HCT116 (cell line): Measurements from ENCODE around the gene CHTF18. TPM values are rescaled to one million over a fixed set of nuclear protein-coding genes. Genes with fewer than 3 reads are reported as not detected.
A peak's percentile ranks its signal among the peaks of the same experiment; 100 is the strongest.

Experiments used
- ATAC-seq: fragments of 200-7000 bp; cut with Tn5 transposase; 2 replicates; pipeline ENCODE4 v1.9.1; 2020; ENCODE audit warnings: mild to moderate bottlenecking, moderate library complexity
- BruUV-seq: library from RNA; stranded (reverse); fragments of 400-500 nt; replicated peaks from 2 replicates; lab custom pipeline; 2021; lab: Mats Ljungman, UMichigan
- CTCF ChIA-PET: fragments of 300-600 bp; sonication (Branson Sonifier 250); formaldehyde crosslinking; loops from one replicate; lab custom pipeline; 2021; ENCODE audit warnings: antibody characterized with exemption; lab: Charles Lee
- POLR2A ChIA-PET: fragments of 300-600, 350-600 bp; sonication (Branson Sonifier 250); formaldehyde crosslinking; loops from one replicate; lab custom pipeline; 2021; ENCODE audit warnings: antibody characterized with exemption; lab: Charles Lee
- RAD21 ChIA-PET, 2 experiments: fragments of 300-600 bp; sonication (Branson Sonifier 250); formaldehyde crosslinking; loops; one replicate each; lab custom pipeline; 2023; ENCODE audit warnings: low total read pairs in 2 of 2; ENCODE audit not compliant: uncharacterized antibody in 2 of 2, unreplicated experiment in 2 of 2, low non-redundant PET in 1 of 2; lab: Charles Lee
- DNase-seq: peaks from one replicate; pipeline ENCODE4 v3.0.0-alpha.2; 2010; ENCODE audit warnings: low read depth, low spot score
- H2AFZ ChIP-seq: fragments of 200-600 bp; shearing (Covaris generic), sonication (generic); 2 replicates; pipeline ENCODE4 v1.6.1; 2017; ENCODE audit warnings: low read depth, mixed run types, mixed read lengths, antibody characterized with exemption, low read length; ENCODE audit not compliant: poor library complexity, severe bottlenecking
- H3K27ac ChIP-seq: 2 replicates; pipeline ENCODE4 v1.5.1; 2012; ENCODE audit warnings: low read depth, low read length
- H3K27me3 ChIP-seq: fragments of 200-600 bp; sonication (generic); 2 replicates; pipeline ENCODE4 v1.6.1; 2016; ENCODE audit warnings: mixed run types, low read length, mixed read lengths; ENCODE audit not compliant: insufficient read depth
- H3K36me3 ChIP-seq, 2 experiments: fragments of 200-500 bp in 1 of 2; fragments of 200-600 bp in 1 of 2; sonication (Bioruptor generic) in 1 of 2; sonication (generic) in 1 of 2; 2 replicates each; pipeline versions ENCODE4 v1.5.1 to v1.6.1; 2014 to 2016; ENCODE audit warnings: low read length in 2 of 2, inconsistent platforms in 1 of 2, mixed read lengths in 1 of 2, mixed run types in 1 of 2; ENCODE audit not compliant: insufficient read depth in 2 of 2, control insufficient read depth in 1 of 2
- H3K4me1 ChIP-seq, 2 experiments: fragments of 200-600 bp in 1 of 2; sonication (generic) in 1 of 2; 2 replicates each; pipeline versions ENCODE4 v1.5.1 to v1.6.1; 2012 to 2017; ENCODE audit warnings: low read length in 2 of 2, inconsistent platforms in 1 of 2, mild to moderate bottlenecking in 1 of 2, mixed read lengths in 1 of 2, mixed run types in 1 of 2, moderate library complexity in 1 of 2; ENCODE audit not compliant: insufficient read depth in 2 of 2, control insufficient read depth in 1 of 2
- H3K4me2 ChIP-seq: fragments of 200-600 bp; sonication (generic); 2 replicates; pipeline ENCODE4 v1.6.1; 2017; ENCODE audit warnings: mixed run types, low read length, mixed read lengths
- H3K4me3 ChIP-seq, 2 experiments: fragments of 200-600 bp in 1 of 2; sonication (generic) in 1 of 2; replicated peaks in 1 of 2; 2 replicates each; pipeline ENCODE4 v1.5.1; 2011 to 2016; ENCODE audit warnings: low read length in 2 of 2, control low read depth in 1 of 2, low read depth in 1 of 2, mild to moderate bottlenecking in 1 of 2, mixed read lengths in 1 of 2, mixed run types in 1 of 2
- H3K79me2 ChIP-seq: fragments of 200-600 bp; sonication (generic); 2 replicates; pipeline ENCODE4 v1.6.1; 2017; ENCODE audit warnings: mild to moderate bottlenecking, mixed run types, low read length, moderate library complexity, mixed read lengths; ENCODE audit not compliant: insufficient read depth
- H3K9ac ChIP-seq: fragments of 200-600 bp; sonication (generic); 2 replicates; pipeline ENCODE4 v1.6.1; 2016; ENCODE audit warnings: low read length, mixed read lengths
- H3K9me2 ChIP-seq: fragments of 200-600 bp; sonication (generic), shearing (Covaris generic); 2 replicates; pipeline ENCODE4 v1.6.1; 2017; ENCODE audit warnings: mixed run types, mild to moderate bottlenecking, moderate library complexity; ENCODE audit not compliant: insufficient read depth
- H3K9me3 ChIP-seq, 2 experiments: fragments of 200-500 bp in 1 of 2; fragments of 200-600 bp in 1 of 2; sonication (Bioruptor generic) in 1 of 2; sonication (generic) in 1 of 2; 2 replicates each; pipeline ENCODE4 v1.6.1; 2014 to 2017; ENCODE audit warnings: low read length in 2 of 2, mixed read lengths in 2 of 2, inconsistent platforms in 1 of 2, low read depth in 1 of 2, mild to moderate bottlenecking in 1 of 2, mixed run types in 1 of 2, moderate library complexity in 1 of 2; ENCODE audit not compliant: control insufficient read depth in 1 of 2, insufficient read depth in 1 of 2
- H4K20me1 ChIP-seq: fragments of 200-600 bp; sonication (generic), shearing (Covaris generic); 2 replicates; pipeline ENCODE4 v1.6.1; 2017; ENCODE audit warnings: mixed run types, mild to moderate bottlenecking, moderate library complexity; ENCODE audit not compliant: insufficient read depth
- EGR1 ChIP-seq: IDR thresholded peaks from 2 replicates; pipeline ENCODE4 v1.6.1; 2012; ENCODE audit warnings: low read depth
- EZH2phosphoT487 ChIP-seq: fragments of 200-600 bp; IDR thresholded peaks from 2 replicates; pipeline ENCODE4 v1.6.1; 2018; ENCODE audit warnings: antibody characterized with exemption, borderline replicate concordance
- FOSL1 ChIP-seq: IDR thresholded peaks from 2 replicates; pipeline ENCODE4 v1.6.1; 2012; ENCODE audit warnings: low read depth
- SP1 ChIP-seq: IDR thresholded peaks from 2 replicates; pipeline ENCODE4 v1.6.1; 2012; ENCODE audit warnings: low read depth
- TCF7L2 ChIP-seq: IDR thresholded peaks from 2 replicates; pipeline ENCODE4 v1.7.0; 2011; ENCODE audit warnings: borderline replicate concordance, inconsistent platforms; ENCODE audit not compliant: insufficient read depth, insufficient read length; ENCODE audit errors: extremely low read depth
- YY1 ChIP-seq: IDR thresholded peaks from 2 replicates; pipeline ENCODE4 v1.6.1; 2011; ENCODE audit warnings: low read length, low read depth, moderate library complexity, mild to moderate bottlenecking; ENCODE audit not compliant: insufficient replicate concordance; ENCODE audit errors: extremely low read depth
- ZFX ChIP-seq: fragments of 450-650 bp; IDR thresholded peaks from 2 replicates; pipeline ENCODE4 v1.6.1; 2017
- ZNF274 ChIP-seq: fragments of 200-500 bp; sonication (Bioruptor generic); IDR thresholded peaks from 2 replicates; pipeline ENCODE4 v1.6.1; 2014; ENCODE audit warnings: mild to moderate bottlenecking, low read depth, low read length, inconsistent platforms
- intact Hi-C: fragments of 100-400 bp; cut with micrococcal nuclease; formaldehyde crosslinking; loops from 2 replicates; pipeline ENCODE4 v1.10.0; 2022
- total RNA-seq: library from RNA; stranded (reverse); gene quantifications from one replicate; pipeline ENCODE4 v1.2.1, GENCODE V29; 2021; ENCODE audit not compliant: unreplicated experiment
- TF ChIP-seq, protein P1 (sequence below): IDR thresholded peaks from 2 replicates; pipeline ENCODE4 v1.6.1; 2012
- TF ChIP-seq, protein P2 (sequence below): IDR thresholded peaks from 2 replicates; pipeline ENCODE4 v1.6.1; 2012; ENCODE audit warnings: low read depth

The CHTF18 gene
- total RNA-seq, 1 experiment from 2014 or later: 145 TPM

DNA sequence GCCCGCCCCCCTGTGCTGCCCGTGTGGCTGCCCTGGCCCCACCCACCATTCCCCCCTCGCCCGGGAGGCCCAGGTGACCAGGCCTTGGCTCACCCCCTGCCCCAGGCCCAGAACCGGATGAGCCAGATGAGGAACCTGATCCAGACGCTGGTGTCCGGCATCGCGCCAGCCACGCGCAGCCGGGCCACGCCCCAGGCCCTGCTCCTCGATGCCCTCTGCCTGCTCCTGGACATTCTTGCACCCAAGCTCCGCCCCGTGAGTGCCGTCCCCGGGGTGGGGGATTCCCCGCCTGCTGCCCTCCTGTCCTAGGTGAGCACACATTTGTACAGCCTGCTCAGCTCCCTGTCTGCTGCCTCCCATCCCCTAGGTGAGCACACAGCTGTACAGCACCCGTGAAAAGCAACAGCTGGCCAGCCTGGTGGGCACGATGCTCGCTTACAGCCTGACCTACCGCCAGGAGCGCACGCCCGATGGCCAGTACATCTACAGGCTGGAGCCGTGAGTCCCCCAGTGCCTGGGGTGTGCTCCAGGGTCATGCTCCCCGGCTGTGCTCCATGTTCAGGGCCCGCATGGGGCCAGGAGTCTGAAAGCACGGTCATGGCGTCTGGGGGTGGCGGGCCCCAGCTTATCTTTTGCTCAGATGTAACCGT is 7.3 kb downstream of the CHTF18 start (continued):
- no peak for TF ChIP-seq TCF7L2

DNA sequence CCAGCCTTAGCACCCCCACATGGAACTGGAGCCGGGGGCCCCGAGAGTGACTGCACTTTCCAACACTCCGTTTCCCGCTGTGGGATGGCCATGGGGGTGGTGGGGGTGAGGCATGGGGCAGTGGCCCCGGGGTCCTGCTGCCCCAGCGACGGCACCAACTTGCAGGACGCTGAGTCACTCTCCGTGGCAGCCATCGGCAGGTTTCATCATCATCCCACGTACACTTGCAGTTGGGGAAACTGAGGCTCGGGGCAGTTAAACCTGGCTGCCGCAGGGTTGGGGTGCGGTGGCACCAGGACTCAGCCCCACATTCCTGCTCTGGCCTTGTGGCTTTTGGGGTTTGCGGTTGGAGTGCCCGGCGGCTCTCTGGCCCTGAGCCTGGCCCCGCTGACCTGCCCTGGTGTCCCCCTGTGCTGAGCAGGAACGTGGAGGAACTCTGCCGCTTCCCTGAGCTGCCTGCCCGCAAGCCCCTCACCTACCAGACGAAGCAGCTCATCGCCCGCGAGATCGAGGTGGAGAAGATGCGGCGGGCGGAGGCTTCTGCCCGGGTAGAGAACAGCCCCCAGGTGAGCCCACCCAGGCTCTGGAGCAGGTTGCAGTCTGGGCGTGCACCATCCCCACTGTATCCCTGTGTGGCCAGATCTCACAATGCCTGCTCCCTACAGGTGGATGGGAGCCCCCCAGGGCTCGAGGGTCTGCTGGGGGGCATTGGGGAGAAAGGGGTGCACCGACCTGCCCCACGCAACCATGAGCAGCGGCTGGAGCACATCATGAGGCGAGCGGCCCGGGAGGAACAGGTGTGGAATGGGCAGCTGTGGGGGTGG is 8.1 kb downstream of the CHTF18 start:
- TF ChIP-seq, protein P1, sequence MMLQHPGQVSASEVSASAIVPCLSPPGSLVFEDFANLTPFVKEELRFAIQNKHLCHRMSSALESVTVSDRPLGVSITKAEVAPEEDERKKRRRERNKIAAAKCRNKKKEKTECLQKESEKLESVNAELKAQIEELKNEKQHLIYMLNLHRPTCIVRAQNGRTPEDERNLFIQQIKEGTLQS: no peak
- TF ChIP-seq FOSL1: no peak
- TF ChIP-seq ZFX: no peak
- no peak for TF ChIP-seq EGR1
- no peak for TF ChIP-seq YY1
- TF ChIP-seq SP1: no peak
- TF ChIP-seq ZNF274: no peak
- TF ChIP-seq, protein P2, sequence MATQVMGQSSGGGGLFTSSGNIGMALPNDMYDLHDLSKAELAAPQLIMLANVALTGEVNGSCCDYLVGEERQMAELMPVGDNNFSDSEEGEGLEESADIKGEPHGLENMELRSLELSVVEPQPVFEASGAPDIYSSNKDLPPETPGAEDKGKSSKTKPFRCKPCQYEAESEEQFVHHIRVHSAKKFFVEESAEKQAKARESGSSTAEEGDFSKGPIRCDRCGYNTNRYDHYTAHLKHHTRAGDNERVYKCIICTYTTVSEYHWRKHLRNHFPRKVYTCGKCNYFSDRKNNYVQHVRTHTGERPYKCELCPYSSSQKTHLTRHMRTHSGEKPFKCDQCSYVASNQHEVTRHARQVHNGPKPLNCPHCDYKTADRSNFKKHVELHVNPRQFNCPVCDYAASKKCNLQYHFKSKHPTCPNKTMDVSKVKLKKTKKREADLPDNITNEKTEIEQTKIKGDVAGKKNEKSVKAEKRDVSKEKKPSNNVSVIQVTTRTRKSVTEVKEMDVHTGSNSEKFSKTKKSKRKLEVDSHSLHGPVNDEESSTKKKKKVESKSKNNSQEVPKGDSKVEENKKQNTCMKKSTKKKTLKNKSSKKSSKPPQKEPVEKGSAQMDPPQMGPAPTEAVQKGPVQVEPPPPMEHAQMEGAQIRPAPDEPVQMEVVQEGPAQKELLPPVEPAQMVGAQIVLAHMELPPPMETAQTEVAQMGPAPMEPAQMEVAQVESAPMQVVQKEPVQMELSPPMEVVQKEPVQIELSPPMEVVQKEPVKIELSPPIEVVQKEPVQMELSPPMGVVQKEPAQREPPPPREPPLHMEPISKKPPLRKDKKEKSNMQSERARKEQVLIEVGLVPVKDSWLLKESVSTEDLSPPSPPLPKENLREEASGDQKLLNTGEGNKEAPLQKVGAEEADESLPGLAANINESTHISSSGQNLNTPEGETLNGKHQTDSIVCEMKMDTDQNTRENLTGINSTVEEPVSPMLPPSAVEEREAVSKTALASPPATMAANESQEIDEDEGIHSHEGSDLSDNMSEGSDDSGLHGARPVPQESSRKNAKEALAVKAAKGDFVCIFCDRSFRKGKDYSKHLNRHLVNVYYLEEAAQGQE: no peak
- TF ChIP-seq EZH2phosphoT487: no peak
- TF ChIP-seq, all 23 proteins: peak for 0
- Histone ChIP-seq H3K27me3 (no peaks in the 10 kb centered on the region), H3K36me3 (peaks cover 0 to 3% of the 10 kb centered on the region in 2 experiments; a peak in 1 of 4 replicates), H3K9me2 (no peaks in the 10 kb centered on the region), H3K4me3 (no peak overlapping the region), H3K27ac (peak overlapping the region; percentile 53; the same call in 1 of the 2 replicates), H3K9me3 (no peaks in the 10 kb centered on the region), H2AFZ (no peak overlapping the region), H4K20me1 (no peaks in the 10 kb centered on the region), H3K79me2 (peaks cover 4% of the 10 kb centered on the region; the same call in 1 of the 2 replicates), H3K4me1 (peaks cover 17 to 52% of the 10 kb centered on the region in 2 experiments), H3K4me2 (peak overlapping the region; percentile 68), H3K9ac (peak overlapping the region; percentile 50)
- RAD21 ChIA-PET: no interaction called here
- CTCF ChIA-PET: interaction anchor here (0.6 to 2.0 kb wide), 3 partner anchors 84 to 310 kb away, joined by 3 to 9 read pairs (median 3); no protein-coding TSS in a partner anchor
- no TSS peak for BruUV-seq
- intact Hi-C loops: no loop called here
- ATAC-seq (no peak), DNase-seq (no peak)
- POLR2A ChIA-PET: interaction anchor here (1.0 kb wide), 1 partner anchor 10 kb away, joined by 3 read pairs; no protein-coding TSS in a partner anchor
